Measurements from ENCODE around the gene ADK.
A peak's percentile ranks its signal among the peaks of the same experiment; 100 is the strongest.
"Not testable (repeated sequence)": the region's sequence is repeated elsewhere in the genome, so short reads cannot be mapped to it uniquely, and the experiment has no call there.

Gene ADK

GRCh38 chr10:74150990-74151878 is at the start of gene ADK:
TSS of gene ADK (plus strand) at chr10:74151221. CDS start at chr10:74151279, 58 bp downstream.
- peak; percentile 99 to 100 for DNase-seq (ENCODE audit: low read depth in 1 of 2, low spot score in 1 of 2)

- DNase-seq (ENCODE audit: low read depth in 1 of 2, low spot score in 1 of 2): no peak
These were observed 47.3 kb upstream of the ADK start for GRCh38 chr10:74103560-74104258.

GRCh38 chr10:74104480-74104879 is 46.5 kb upstream of the ADK start:
- no peak for DNase-seq (ENCODE audit: low read depth in 1 of 2, low spot score in 1 of 2)

GRCh38 chr10:74104996-74105395 is 46.0 kb upstream of the ADK start:
- DNase-seq (ENCODE audit: low read depth in 1 of 2, low spot score in 1 of 2): no peak

- no peak for DNase-seq (ENCODE audit: low read depth in 1 of 2, low spot score in 1 of 2)
These were observed 43.6 kb upstream of the ADK start for GRCh38 chr10:74107391-74107790.

- DNase-seq (ENCODE audit: low read depth in 1 of 2, low spot score in 1 of 2): no peak
These were observed 41.6 kb upstream of the ADK start for GRCh38 chr10:74109452-74109851.

- no peak for DNase-seq (ENCODE audit: low read depth in 1 of 2, low spot score in 1 of 2)
These were observed 40.9 kb upstream of the ADK start for GRCh38 chr10:74110120-74110519.

GRCh38 chr10:74111799-74112198 is 39.2 kb upstream of the ADK start:
- no peak for DNase-seq (ENCODE audit: low read depth in 1 of 2, low spot score in 1 of 2)

GRCh38 chr10:74113546-74113945 is 37.5 kb upstream of the ADK start:
- DNase-seq (ENCODE audit: low read depth in 1 of 2, low spot score in 1 of 2): no peak

GRCh38 chr10:74114041-74114448 is 37.0 kb upstream of the ADK start:
- DNase-seq (ENCODE audit: low read depth in 1 of 2, low spot score in 1 of 2): no peak

GRCh38 chr10:74117738-74118137 is 33.3 kb upstream of the ADK start:
- no peak for DNase-seq (ENCODE audit: low read depth in 1 of 2, low spot score in 1 of 2)

GRCh38 chr10:74118804-74119203 is 32.2 kb upstream of the ADK start:
- no peak for DNase-seq (ENCODE audit: low read depth in 1 of 2, low spot score in 1 of 2)

GRCh38 chr10:74120911-74121310 is 30.1 kb upstream of the ADK start:
- DNase-seq (ENCODE audit: low read depth in 1 of 2, low spot score in 1 of 2): no peak

GRCh38 chr10:74121368-74121767 is 29.7 kb upstream of the ADK start:
- no peak for DNase-seq (ENCODE audit: low read depth in 1 of 2, low spot score in 1 of 2)

GRCh38 chr10:74122060-74122459 is 29.0 kb upstream of the ADK start:
- no peak for DNase-seq (ENCODE audit: low read depth in 1 of 2, low spot score in 1 of 2)

GRCh38 chr10:74123081-74123480 is 27.9 kb upstream of the ADK start:
- DNase-seq (ENCODE audit: low read depth in 1 of 2, low spot score in 1 of 2): no peak

- no peak for DNase-seq (ENCODE audit: low read depth in 1 of 2, low spot score in 1 of 2)
These were observed 16.8 kb upstream of the ADK start for GRCh38 chr10:74133923-74134820.

- no peak for DNase-seq (ENCODE audit: low read depth in 1 of 2, low spot score in 1 of 2)
These were observed 15.6 kb upstream of the ADK start for GRCh38 chr10:74135452-74135851.

GRCh38 chr10:74137992-74138391 is 13.0 kb upstream of the ADK start:
- no peak for DNase-seq (ENCODE audit: low read depth in 1 of 2, low spot score in 1 of 2)

GRCh38 chr10:74138596-74138995 is 12.4 kb upstream of the ADK start:
- DNase-seq (ENCODE audit: low read depth in 1 of 2, low spot score in 1 of 2): not testable (repeated sequence)

- DNase-seq (ENCODE audit: low read depth in 1 of 2, low spot score in 1 of 2): no peak
These were observed 11.0 kb upstream of the ADK start for GRCh38 chr10:74139981-74140380.

Data from activated T-helper 1 cell treated with anti-CD3 and anti-CD28 coated beads, Interleukin-2, amount 50 U/mL, for 16 hours (primary cell).